ENCODE results near the gene MLKL. TPM values are rescaled to one million over a fixed set of nuclear protein-coding genes. Genes with fewer than 3 reads are reported as not detected.

Gene MLKL
- total and polyA plus RNA-seq, 2 donors = 5.2 to 10.7 TPM

DNA sequence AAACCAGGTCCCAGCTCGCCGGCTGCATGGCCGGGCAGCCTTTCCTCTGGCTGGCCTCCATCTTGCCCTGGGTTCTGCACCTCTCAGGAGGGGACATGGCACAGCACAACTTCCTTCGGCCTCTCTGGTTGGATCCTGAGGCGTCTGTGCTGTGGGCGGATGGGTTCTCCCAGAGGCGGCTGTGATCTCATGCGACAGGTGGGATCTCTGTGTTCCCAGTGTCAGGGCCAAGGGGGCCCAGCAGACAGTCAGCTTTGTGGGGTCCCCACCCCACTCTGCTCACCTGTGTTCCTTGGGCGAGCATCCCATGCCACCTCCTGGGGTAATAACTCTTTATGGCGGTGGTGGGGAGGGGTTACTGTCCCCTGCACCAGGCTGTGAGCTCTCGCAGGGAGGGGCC, 38.2 kb upstream of the MLKL start:
- WGBS = 95% methylated on average over 11 of the region's 11 CpGs
- DNase-seq (ENCODE audit: extremely low spot score) = no peak
- H3K36me3 ChIP-seq (ENCODE audit: insufficient read depth) = no peaks in the 10 kb centered on the region
- H3K4me1 ChIP-seq (ENCODE audit: insufficient read depth) = no peaks in the 10 kb centered on the region
- H3K4me3 ChIP-seq (ENCODE audit: low read depth, low read length) = no peak overlapping the region
- no peak overlapping the region for H3K27ac ChIP-seq (ENCODE audit: low read depth)

DNA sequence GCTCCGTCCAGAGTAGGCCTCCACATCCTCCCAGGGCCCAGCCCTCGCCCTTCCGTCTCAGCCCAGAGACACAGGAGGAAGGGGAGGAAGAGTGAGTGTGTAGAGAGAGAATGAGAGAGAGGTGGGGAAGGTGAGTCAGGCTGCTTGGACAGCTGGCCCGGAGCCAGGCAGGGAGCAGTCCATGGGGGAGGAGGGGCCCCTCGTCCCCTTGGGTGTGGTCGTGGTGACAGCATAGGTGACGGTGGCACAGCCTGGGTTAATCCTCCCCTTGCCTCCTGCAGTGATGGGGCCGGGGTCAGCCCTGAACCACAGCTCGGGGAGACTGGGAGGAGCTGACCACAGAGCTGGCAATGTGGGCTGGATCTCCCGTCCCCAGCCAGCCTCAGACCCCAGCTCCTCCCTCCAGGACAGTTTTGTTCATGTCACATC, 37.5 kb upstream of the MLKL start:
- H3K27ac ChIP-seq (ENCODE audit: low read depth) = no peak overlapping the region
- no peak for DNase-seq (ENCODE audit: extremely low spot score)
- no peak overlapping the region for H3K4me3 ChIP-seq (ENCODE audit: low read depth, low read length)
- H3K4me1 ChIP-seq (ENCODE audit: insufficient read depth) = no peaks in the 10 kb centered on the region
- no peaks in the 10 kb centered on the region for H3K36me3 ChIP-seq (ENCODE audit: insufficient read depth)
- 42% methylated on average over 10 of the region's 10 CpGs for WGBS

GRCh38 chr16:74737521-74737920, 36.9 kb upstream of the MLKL start:
- no peak for DNase-seq (ENCODE audit: extremely low spot score)
- Histone ChIP-seq H3K4me1 (ENCODE audit: insufficient read depth) (no peaks in the 10 kb centered on the region), H3K27ac (ENCODE audit: low read depth) (no peak overlapping the region), H3K4me3 (ENCODE audit: low read depth, low read length) (no peak overlapping the region), H3K36me3 (ENCODE audit: insufficient read depth) (no peaks in the 10 kb centered on the region)
- 77% methylated on average over 6 of the region's 6 CpGs for WGBS

- H3K4me3 ChIP-seq (ENCODE audit: low read depth, low read length) = no peak overlapping the region
- no peak for DNase-seq (ENCODE audit: extremely low spot score)
- WGBS = 69% methylated on average over 9 of the region's 9 CpGs
- no peak overlapping the region for H3K27ac ChIP-seq (ENCODE audit: low read depth)
- H3K4me1 ChIP-seq (ENCODE audit: insufficient read depth) = no peaks in the 10 kb centered on the region
- no peaks in the 10 kb centered on the region for H3K36me3 ChIP-seq (ENCODE audit: insufficient read depth)
Observed at GRCh38 chr16:74736531-74737157, 36.0 kb upstream of the MLKL start.

- Histone ChIP-seq H3K4me3 (ENCODE audit: low read depth, low read length) (no peak overlapping the region), H3K36me3 (ENCODE audit: insufficient read depth) (no peaks in the 10 kb centered on the region), H3K4me1 (ENCODE audit: insufficient read depth) (no peaks in the 10 kb centered on the region), H3K27ac (ENCODE audit: low read depth) (no peak overlapping the region)
- no peak for DNase-seq (ENCODE audit: extremely low spot score)
- 93% methylated on average over 3 of the region's 3 CpGs for WGBS
Observed at GRCh38 chr16:74735554-74735953, 34.9 kb upstream of the MLKL start.

DNA sequence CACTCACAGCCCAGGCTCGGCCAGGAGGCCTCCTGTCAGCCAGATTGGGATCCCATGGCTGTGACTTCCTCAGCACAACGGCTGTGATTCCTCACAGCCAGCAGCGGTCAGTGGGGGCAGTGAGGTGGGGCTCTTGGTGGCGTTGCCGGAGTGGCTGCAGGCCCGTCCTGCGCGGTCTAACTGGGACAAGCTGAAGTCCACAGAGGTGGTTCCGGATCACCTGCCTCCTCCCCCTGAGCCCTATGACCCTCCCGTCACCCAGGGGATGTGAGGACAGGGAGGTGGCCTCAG, 34.4 kb upstream of the MLKL start:
- DNase-seq (ENCODE audit: extremely low spot score) = no peak
- Histone ChIP-seq H3K36me3 (ENCODE audit: insufficient read depth) (no peaks in the 10 kb centered on the region), H3K4me1 (ENCODE audit: insufficient read depth) (no peaks in the 10 kb centered on the region), H3K4me3 (ENCODE audit: low read depth, low read length) (no peak overlapping the region), H3K27ac (ENCODE audit: low read depth) (no peak overlapping the region)
- WGBS = 59% methylated on average over 10 of the region's 10 CpGs

DNA sequence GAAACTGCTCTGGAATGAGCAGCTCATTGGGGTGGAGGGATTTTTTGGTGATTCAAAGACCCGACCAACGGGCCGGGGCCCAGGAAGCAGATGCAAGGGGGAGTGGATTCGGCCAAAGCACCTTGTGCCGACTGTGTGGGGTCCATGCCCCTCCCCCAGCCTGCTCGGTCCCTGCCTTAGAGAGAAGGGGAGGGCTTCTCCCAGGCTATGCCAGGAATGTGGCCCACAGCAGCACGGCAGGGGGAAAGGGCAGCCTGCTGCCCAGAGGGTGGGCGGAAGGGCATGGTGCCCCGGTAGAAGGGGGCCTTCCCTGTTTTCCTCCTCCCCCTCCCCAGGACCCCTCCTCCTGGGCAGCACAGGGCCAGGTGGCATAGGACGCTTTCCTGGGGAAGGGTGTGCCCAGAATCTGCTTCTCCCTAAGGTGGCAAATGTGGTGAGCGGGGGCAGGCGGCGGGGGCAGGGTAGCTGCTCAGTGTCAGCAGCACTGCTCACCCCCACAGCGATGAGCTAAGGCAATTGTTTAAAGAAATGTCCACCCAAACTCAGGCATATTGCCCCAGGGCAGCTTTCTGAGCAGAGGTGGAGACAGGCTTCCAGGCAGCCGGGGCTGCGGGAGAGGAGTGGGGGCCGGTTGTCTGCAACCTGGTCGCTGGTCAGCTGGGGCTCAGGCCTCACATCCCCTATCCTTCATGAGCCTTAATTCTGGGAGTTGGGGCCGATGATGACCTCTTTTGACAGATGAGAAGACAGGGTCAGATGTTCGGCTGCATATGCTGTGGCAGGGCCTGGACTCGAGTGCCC, 33.9 kb upstream of the MLKL start:
- Histone ChIP-seq H3K4me1 (ENCODE audit: insufficient read depth) (no peaks in the 10 kb centered on the region), H3K36me3 (ENCODE audit: insufficient read depth) (no peaks in the 10 kb centered on the region), H3K27ac (ENCODE audit: low read depth) (no peak overlapping the region), H3K4me3 (ENCODE audit: low read depth, low read length) (no peak overlapping the region)
- DNase-seq (ENCODE audit: extremely low spot score) = no peak
- 54% methylated on average over 21 of the region's 21 CpGs for WGBS

GRCh38 chr16:74732707-74733350, 32.2 kb upstream of the MLKL start:
- no peak overlapping the region for H3K4me3 ChIP-seq (ENCODE audit: low read depth, low read length)
- no peak for DNase-seq (ENCODE audit: extremely low spot score)
- WGBS = 91% methylated on average over 15 of the region's 15 CpGs
- no peaks in the 10 kb centered on the region for H3K4me1 ChIP-seq (ENCODE audit: insufficient read depth)
- no peak overlapping the region for H3K27ac ChIP-seq (ENCODE audit: low read depth)
- no peaks in the 10 kb centered on the region for H3K36me3 ChIP-seq (ENCODE audit: insufficient read depth)

DNA sequence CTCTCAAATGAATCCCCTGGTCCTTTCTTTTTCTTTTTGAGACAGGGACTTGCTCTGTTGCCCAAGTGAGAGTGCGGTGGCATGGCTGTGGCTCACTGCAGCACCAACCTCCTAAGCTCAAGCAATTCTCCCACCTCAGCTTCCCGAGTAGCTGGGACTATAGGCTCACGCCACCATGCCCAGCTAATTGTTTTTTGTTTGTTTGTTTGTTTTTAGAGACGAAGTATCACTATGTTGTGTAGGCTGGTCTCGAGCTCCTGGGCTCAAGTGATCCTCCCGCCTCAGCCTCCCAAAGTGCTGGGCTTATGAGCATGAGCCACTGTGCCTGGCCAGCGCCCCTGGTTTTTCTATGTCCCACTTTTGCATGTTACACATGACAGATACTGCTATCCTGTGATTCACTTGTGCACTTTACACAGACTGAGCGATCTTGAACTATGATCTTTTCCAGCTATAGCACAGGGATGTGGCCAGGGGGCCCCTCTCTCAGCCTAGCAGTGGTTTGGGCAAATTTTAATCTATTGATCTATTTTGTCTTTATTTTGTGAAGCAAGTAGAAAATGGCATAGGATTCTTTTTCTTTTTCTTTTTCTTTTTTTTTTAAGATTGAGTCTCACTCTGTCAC, 31.3 kb upstream of the MLKL start:
- no peak overlapping the region for H3K4me3 ChIP-seq (ENCODE audit: low read depth, low read length)

GRCh38 chr16:74729783-74730683, 29.4 kb upstream of the MLKL start:
- no peaks in the 10 kb centered on the region for H3K36me3 ChIP-seq (ENCODE audit: insufficient read depth)
- peak overlapping the region; percentile 55 for H3K27ac ChIP-seq (ENCODE audit: low read depth)
- H3K4me1 ChIP-seq (ENCODE audit: insufficient read depth) = no peaks in the 10 kb centered on the region
- H3K4me3 ChIP-seq (ENCODE audit: low read depth, low read length) = no peak overlapping the region
- no peak for DNase-seq (ENCODE audit: extremely low spot score)
- WGBS = 49% methylated on average over 11 of the region's 11 CpGs

More for the DNA sequence above, 31.3 kb upstream of the MLKL start:
- DNase-seq (ENCODE audit: extremely low spot score) = no peak
- Histone ChIP-seq H3K4me1 (ENCODE audit: insufficient read depth) (no peaks in the 10 kb centered on the region), H3K27ac (ENCODE audit: low read depth) (no peak overlapping the region), H3K36me3 (ENCODE audit: insufficient read depth) (no peaks in the 10 kb centered on the region)
- WGBS = 86% methylated on average over 8 of the region's 8 CpGs

GRCh38 chr16:74727903-74728302, 27.2 kb upstream of the MLKL start:
- Histone ChIP-seq H3K4me1 (ENCODE audit: insufficient read depth) (no peaks in the 10 kb centered on the region), H3K36me3 (ENCODE audit: insufficient read depth) (no peaks in the 10 kb centered on the region)
- 95% methylated on average over 4 of the region's 4 CpGs for WGBS

GRCh38 chr16:74726716-74727115, 26.1 kb upstream of the MLKL start:
- Histone ChIP-seq H3K27ac (ENCODE audit: low read depth) (no peak overlapping the region), H3K4me1 (ENCODE audit: insufficient read depth) (no peaks in the 10 kb centered on the region), H3K4me3 (ENCODE audit: low read depth, low read length) (no peak overlapping the region), H3K36me3 (ENCODE audit: insufficient read depth) (no peaks in the 10 kb centered on the region)
- WGBS = 65% methylated on average over 2 of the region's 2 CpGs
- no peak for DNase-seq (ENCODE audit: extremely low spot score)

More at GRCh38 chr16:74727903-74728302, 27.2 kb upstream of the MLKL start:
- H3K4me3 ChIP-seq (ENCODE audit: low read depth, low read length) = no peak overlapping the region
- DNase-seq (ENCODE audit: extremely low spot score) = no peak
- H3K27ac ChIP-seq (ENCODE audit: low read depth) = no peak overlapping the region
